ENCODE results near the gene TLE5.

DNA sequence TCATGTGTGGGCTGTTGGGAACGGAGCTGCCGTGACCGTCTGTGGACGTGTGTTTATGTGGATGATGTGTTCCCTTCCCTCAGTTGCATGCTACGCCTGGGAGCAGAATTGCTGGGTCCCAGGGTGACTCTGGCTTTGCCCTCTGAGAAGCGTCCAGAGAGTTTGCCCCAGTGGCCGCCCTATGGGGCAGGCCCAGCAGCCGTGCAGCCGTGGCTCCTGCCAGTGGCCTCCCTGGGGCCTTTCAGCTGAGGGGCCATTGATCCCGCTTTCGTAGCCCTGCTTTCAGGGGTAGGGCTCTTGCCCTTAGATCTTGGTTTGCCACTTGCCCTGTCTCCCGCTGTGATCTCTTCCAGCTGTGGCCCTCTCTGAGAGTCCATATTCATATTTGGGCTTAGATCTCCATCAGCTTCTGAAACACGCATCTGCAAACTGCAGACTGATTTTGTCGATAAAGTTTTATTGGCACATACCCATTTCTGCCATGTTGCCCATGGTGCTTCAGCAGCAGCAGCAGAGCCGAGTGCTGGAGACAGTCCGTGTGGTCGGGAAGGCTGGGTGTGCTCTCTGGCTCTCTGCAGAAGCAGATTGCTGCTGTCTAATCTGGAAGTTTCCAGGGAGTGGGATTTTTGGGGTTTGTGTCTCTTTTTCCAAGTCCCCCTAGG lies 49.4 kb upstream of the TLE5 start:
- no peak for TF ChIP-seq POLR2A (IDR thresholded peaks at IDR 0.05; ENCODE audit: low read depth, low read length)
- no peak for TF ChIP-seq EZH2 (IDR thresholded peaks at IDR 0.05; ENCODE audit: borderline replicate concordance, low read depth, low read length, severe bottlenecking)
- TF ChIP-seq, protein P1, sequence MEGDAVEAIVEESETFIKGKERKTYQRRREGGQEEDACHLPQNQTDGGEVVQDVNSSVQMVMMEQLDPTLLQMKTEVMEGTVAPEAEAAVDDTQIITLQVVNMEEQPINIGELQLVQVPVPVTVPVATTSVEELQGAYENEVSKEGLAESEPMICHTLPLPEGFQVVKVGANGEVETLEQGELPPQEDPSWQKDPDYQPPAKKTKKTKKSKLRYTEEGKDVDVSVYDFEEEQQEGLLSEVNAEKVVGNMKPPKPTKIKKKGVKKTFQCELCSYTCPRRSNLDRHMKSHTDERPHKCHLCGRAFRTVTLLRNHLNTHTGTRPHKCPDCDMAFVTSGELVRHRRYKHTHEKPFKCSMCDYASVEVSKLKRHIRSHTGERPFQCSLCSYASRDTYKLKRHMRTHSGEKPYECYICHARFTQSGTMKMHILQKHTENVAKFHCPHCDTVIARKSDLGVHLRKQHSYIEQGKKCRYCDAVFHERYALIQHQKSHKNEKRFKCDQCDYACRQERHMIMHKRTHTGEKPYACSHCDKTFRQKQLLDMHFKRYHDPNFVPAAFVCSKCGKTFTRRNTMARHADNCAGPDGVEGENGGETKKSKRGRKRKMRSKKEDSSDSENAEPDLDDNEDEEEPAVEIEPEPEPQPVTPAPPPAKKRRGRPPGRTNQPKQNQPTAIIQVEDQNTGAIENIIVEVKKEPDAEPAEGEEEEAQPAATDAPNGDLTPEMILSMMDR (IDR thresholded peaks at IDR 0.05; ENCODE audit: extremely low read depth in 1 of 2, insufficient read depth in 1 of 2, low read depth in 1 of 2, low read length in 2 of 2), result no peak
- TF ChIP-seq, protein P2, sequence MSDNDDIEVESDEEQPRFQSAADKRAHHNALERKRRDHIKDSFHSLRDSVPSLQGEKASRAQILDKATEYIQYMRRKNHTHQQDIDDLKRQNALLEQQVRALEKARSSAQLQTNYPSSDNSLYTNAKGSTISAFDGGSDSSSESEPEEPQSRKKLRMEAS (IDR thresholded peaks at IDR 0.05; ENCODE audit: insufficient read depth, insufficient read length), result no peak
- TF ChIP-seq POLR2AphosphoS5 (IDR thresholded peaks at IDR 0.05; ENCODE audit: insufficient read depth, low read depth, low read length), result no peak
- TF ChIP-seq JUN (IDR thresholded peaks at IDR 0.05; ENCODE audit: borderline replicate concordance, insufficient read depth, insufficient read length, low read depth), result no peak
- no peak for TF ChIP-seq MYC (IDR thresholded peaks at IDR 0.05; ENCODE audit: low read depth, low read length)

All from endothelial cell of umbilical vein (primary cell).